Activated T-helper 2 cell treated with anti-CD3 and anti-CD28 coated beads, Interferon-gamma antibody, Interleukin-2, Interleukin-4, amounts not matched to agents 10 μg/mL and 5 μg/mL and 100 μg/mL, durations not matched to agents 14 hours and 24 hours and 36 hours (primary cell): ENCODE results near the gene SH3BP1. TPM values are rescaled to one million over a fixed set of nuclear protein-coding genes. Genes with fewer than 3 reads are reported as not detected.

Source experiments
- DNase-seq: peaks from one replicate; pipeline ENCODE4 v3.0.0; 2021; ENCODE audit warnings: low spot score
- H3K27ac Mint-ChIP-seq: one replicate; pipeline ENCODE4 v1.8.0; 2021; ENCODE audit warnings: mixed read lengths
- H3K27me3 Mint-ChIP-seq: one replicate; pipeline ENCODE4 v1.8.0; 2021; ENCODE audit warnings: low read depth, mixed read lengths
- H3K36me3 Mint-ChIP-seq: one replicate; pipeline ENCODE4 v1.8.0; 2021; ENCODE audit warnings: low read depth, mixed read lengths
- H3K4me1 Mint-ChIP-seq: one replicate; pipeline ENCODE4 v1.8.0; 2021; ENCODE audit warnings: low read depth, mixed read lengths
- H3K4me3 Mint-ChIP-seq: one replicate; pipeline ENCODE4 v1.8.0; 2021; ENCODE audit warnings: low read depth, mild to moderate bottlenecking, moderate library complexity, mixed read lengths
- H3K9me3 Mint-ChIP-seq: one replicate; pipeline ENCODE4 v1.8.0; 2021; ENCODE audit warnings: mixed read lengths
- intact Hi-C: fragments of 100-400 bp; cut with micrococcal nuclease; formaldehyde crosslinking; loops from one replicate; pipeline ENCODE4 v1.15.1; 2023
- total RNA-seq: library from RNA; stranded (reverse); gene quantifications from 2 replicates; pipeline ENCODE4 v1.2.3, GENCODE V29; 2022

Gene SH3BP1
- total RNA-seq, 1 donor from 2014 or later, result 122 TPM

- Mint-ChIP-seq H3K27ac (no peak overlapping the region), H3K27me3 (no peaks in the 10 kb centered on the region), H3K36me3 (peaks cover 6% of the 10 kb centered on the region), H3K9me3 (no peaks in the 10 kb centered on the region), H3K4me3 (no peak overlapping the region), H3K4me1 (peaks cover 7% of the 10 kb centered on the region)
- no peak for DNase-seq
- intact Hi-C loops, result no loop called here
These were observed 61.8 kb downstream of the SH3BP1 start for GRCh38 chr22:37701141-37701786.

GRCh38 chr22:37703906-37704305 lies 64.4 kb downstream of the SH3BP1 start:
- H3K4me1 Mint-ChIP-seq, result no peaks in the 10 kb centered on the region
- H3K27ac Mint-ChIP-seq, result no peak overlapping the region
- H3K27me3 Mint-ChIP-seq, result no peaks in the 10 kb centered on the region
- no peaks in the 10 kb centered on the region for H3K9me3 Mint-ChIP-seq
- DNase-seq, result no peak
- peaks cover 6% of the 10 kb centered on the region for H3K36me3 Mint-ChIP-seq
- H3K4me3 Mint-ChIP-seq, result no peak overlapping the region
- intact Hi-C loops, result no loop called here

GRCh38 chr22:37704645-37705044 lies 65.2 kb downstream of the SH3BP1 start:
- intact Hi-C loops, result no loop called here
- Mint-ChIP-seq H3K27ac (no peak overlapping the region), H3K4me3 (no peak overlapping the region), H3K36me3 (peaks cover 6% of the 10 kb centered on the region), H3K9me3 (no peaks in the 10 kb centered on the region), H3K4me1 (no peaks in the 10 kb centered on the region), H3K27me3 (no peaks in the 10 kb centered on the region)
- no peak for DNase-seq

GRCh38 chr22:37705205-37705604 lies 65.7 kb downstream of the SH3BP1 start:
- Mint-ChIP-seq H3K36me3 (peaks cover 6% of the 10 kb centered on the region), H3K27me3 (no peaks in the 10 kb centered on the region)

More at GRCh38 chr22:37705205-37705604, 65.7 kb downstream of the SH3BP1 start:
- intact Hi-C loops, result no loop called here
- Mint-ChIP-seq H3K27ac (no peak overlapping the region), H3K9me3 (no peaks in the 10 kb centered on the region), H3K4me3 (no peak overlapping the region), H3K4me1 (no peaks in the 10 kb centered on the region)
- DNase-seq, result no peak

Other genes starting within 250 kb of the SH3BP1 start
- gene ELFN2, start 212.2 kb upstream of the SH3BP1 start, total RNA-seq, result 0.11 TPM in 2 replicates
- 166 and 168 TPM in 2 replicates for gene MFNG, start 153.3 kb upstream of the SH3BP1 start, total RNA-seq
- gene CARD10, start 120.3 kb upstream of the SH3BP1 start, total RNA-seq, result 0.09 TPM in 1 of 2 replicates, not detected in the other
- gene CDC42EP1, start 79.2 kb upstream of the SH3BP1 start, total RNA-seq, result 0.74 and 1.1 TPM in 2 replicates
- gene LGALS2, start 59.6 kb upstream of the SH3BP1 start, total RNA-seq, result not detected in 2 replicates
- gene GGA1, start 30.8 kb upstream of the SH3BP1 start, total RNA-seq, result 69.3 and 71.2 TPM in 2 replicates
- 40.1 and 41.9 TPM in 2 replicates for gene PDXP, start 19.1 kb downstream of the SH3BP1 start, total RNA-seq
- gene LGALS1, start 36.0 kb downstream of the SH3BP1 start, total RNA-seq, result 892 and 921 TPM in 2 replicates
- gene NOL12, start 46.7 kb downstream of the SH3BP1 start, total RNA-seq, result 55.4 and 60.6 TPM in 2 replicates
- 37.2 and 43.3 TPM in 2 replicates for gene TRIOBP, start 57.4 kb downstream of the SH3BP1 start, total RNA-seq
- gene GCAT, start 168.3 kb downstream of the SH3BP1 start, total RNA-seq, result 24.2 and 25.5 TPM in 2 replicates
- gene GALR3, start 183.7 kb downstream of the SH3BP1 start, total RNA-seq, result 0.28 and 0.32 TPM in 2 replicates
- 24.7 and 27.3 TPM in 2 replicates for gene ANKRD54, start 204.7 kb downstream of the SH3BP1 start, total RNA-seq
- 462 and 480 TPM in 2 replicates for gene EIF3L, start 209.8 kb downstream of the SH3BP1 start, total RNA-seq